H1 (cell line): ENCODE results near the gene MOSMO. TPM values are rescaled to one million over a fixed set of nuclear protein-coding genes. Genes with fewer than 3 reads are reported as not detected.

Experiments
- CTCF ChIA-PET: fragments of 300-600 bp; sonication (Branson Sonifier 250); formaldehyde crosslinking; loops from one replicate; lab custom pipeline; 2021; ENCODE audit not compliant: partially characterized antibody; lab: Charles Lee
- POLR2A ChIA-PET: fragments of 300-600 bp; sonication (Branson Sonifier 250); formaldehyde crosslinking; loops from one replicate; lab custom pipeline; 2021; ENCODE audit warnings: inconsistent platforms; ENCODE audit not compliant: partially characterized antibody; lab: Charles Lee
- DNase-seq, 2 experiments: peaks; one replicate each; pipeline versions ENCODE4 v3.0.0 to v3.0.0-alpha.2; 2010 to 2022; ENCODE audit warnings: low spot score in 2 of 2, low read depth in 1 of 2, mixed read lengths in 1 of 2
- FAIRE-seq: peaks from 2 replicates; lab custom pipeline; 2011; peaks lifted over from hg19 to GRCh38; lab: Jason Lieb, UNC
- H2AFZ ChIP-seq: 2 replicates; pipeline ENCODE4 v1.8.1; 2012; ENCODE audit warnings: low read length, inconsistent platforms
- H2AK5ac ChIP-seq: 2 replicates; pipeline ENCODE4 v1.6.1; 2013; ENCODE audit warnings: low read depth, low read length
- H2BK120ac ChIP-seq: replicated peaks from 2 replicates; pipeline ENCODE3; 2013; ENCODE audit warnings: low read depth, low read length, inconsistent platforms
- H2BK12ac ChIP-seq: 2 replicates; pipeline ENCODE4 v1.6.1; 2013; ENCODE audit warnings: low read depth, low read length
- H2BK15ac ChIP-seq: 2 replicates; pipeline ENCODE4 v1.6.1; 2013; ENCODE audit warnings: low read length
- H2BK20ac ChIP-seq: 2 replicates; pipeline ENCODE4 v1.6.1; 2013; ENCODE audit warnings: low read length
- H2BK5ac ChIP-seq: 2 replicates; pipeline ENCODE4 v1.6.1; 2013; ENCODE audit warnings: low read depth, low read length
- H3K14ac ChIP-seq: 2 replicates; pipeline ENCODE4 v1.6.1; 2013; ENCODE audit warnings: inconsistent platforms; ENCODE audit not compliant: insufficient read length
- H3K18ac ChIP-seq: 2 replicates; pipeline ENCODE4 v1.6.1; 2013; ENCODE audit warnings: low read length; ENCODE audit errors: extremely low read depth
- H3K23ac ChIP-seq: 2 replicates; pipeline ENCODE4 v1.6.1; 2013; ENCODE audit warnings: inconsistent platforms; ENCODE audit not compliant: insufficient read length
- H3K23me2 ChIP-seq: 2 replicates; pipeline ENCODE4 v1.6.1; 2013; ENCODE audit warnings: low read depth, low read length
- H3K27ac ChIP-seq: 2 replicates; pipeline ENCODE4 v1.6.1; 2011; ENCODE audit warnings: low read depth, low read length, inconsistent platforms
- H3K27me3 ChIP-seq, 4 experiments: replicated peaks in 1 of 4; 1 replicate in 1 of 4; 2 replicates in 3 of 4; pipeline versions ENCODE4 v1.6.1 to v1.8.1; 2011 to 2013; ENCODE audit warnings: low read length in 3 of 4, mild to moderate bottlenecking in 3 of 4, inconsistent platforms in 2 of 4, mixed read lengths in 2 of 4, moderate library complexity in 1 of 4; ENCODE audit not compliant: control insufficient read depth in 3 of 4, insufficient read depth in 3 of 4; ENCODE audit errors: extremely low read depth in 1 of 4
- H3K36me3 ChIP-seq, 4 experiments: 2 replicates each; pipeline versions ENCODE4 v1.6.1 to v1.8.1; 2011 to 2013; ENCODE audit warnings: mild to moderate bottlenecking in 4 of 4, low read length in 3 of 4, moderate library complexity in 2 of 4, control low read depth in 1 of 4, inconsistent platforms in 1 of 4; ENCODE audit not compliant: insufficient read depth in 4 of 4, control insufficient read depth in 2 of 4
- H3K4ac ChIP-seq: replicated peaks from 2 replicates; pipeline ENCODE3; 2013; ENCODE audit warnings: low read length, low read depth, mixed read lengths, inconsistent platforms; ENCODE audit not compliant: insufficient read length
- H3K4me1 ChIP-seq, 4 experiments: replicated peaks in 1 of 4; 1 replicate in 1 of 4; 2 replicates in 3 of 4; pipeline versions ENCODE4 v1.6.1 to v1.8.1; 2011 to 2013; ENCODE audit warnings: low read length in 3 of 4, inconsistent platforms in 2 of 4, mixed read lengths in 1 of 4; ENCODE audit not compliant: insufficient read depth in 4 of 4, control insufficient read depth in 3 of 4
- H3K4me2 ChIP-seq, 2 experiments: 2 replicates each; pipeline versions ENCODE4 v1.6.1 to v1.8.1; 2011 to 2013; ENCODE audit warnings: low read depth in 2 of 2, low read length in 2 of 2, control low read depth in 1 of 2, inconsistent platforms in 1 of 2, mild to moderate bottlenecking in 1 of 2; ENCODE audit not compliant: insufficient read depth in 1 of 2
- H3K4me3 ChIP-seq, 4 experiments: fragments of 200-600, 300-600 bp in 1 of 4; sonication (generic), shearing (Covaris generic), sonication (Bioruptor Twin) in 1 of 4; 2 replicates each; pipeline versions ENCODE4 v1.5.1 to v1.8.1; 2011 to 2016; ENCODE audit warnings: low read length in 4 of 4, low read depth in 3 of 4, control low read depth in 2 of 4, inconsistent platforms in 2 of 4, mild to moderate bottlenecking in 2 of 4, mixed read lengths in 1 of 4, moderate library complexity in 1 of 4; ENCODE audit not compliant: insufficient read depth in 2 of 4; ENCODE audit errors: extremely low read depth in 1 of 4
- H3K56ac ChIP-seq: replicated peaks from 2 replicates; pipeline ENCODE3; 2013; ENCODE audit warnings: low read depth, mild to moderate bottlenecking, mixed read lengths, low read length, inconsistent platforms; ENCODE audit not compliant: insufficient read length
- H3K79me1 ChIP-seq: 2 replicates; pipeline ENCODE4 v1.6.1; 2013; ENCODE audit warnings: low read depth, low read length, control low read depth
- H3K79me2 ChIP-seq, 2 experiments: 2 replicates each; pipeline versions ENCODE4 v1.6.1 to v1.8.1; 2012 to 2013; ENCODE audit warnings: low read length in 2 of 2, mild to moderate bottlenecking in 2 of 2, inconsistent platforms in 1 of 2; ENCODE audit not compliant: insufficient read depth in 2 of 2, control insufficient read depth in 1 of 2
- H3K9ac ChIP-seq, 4 experiments: replicated peaks in 1 of 4; 1 replicate in 1 of 4; 2 replicates in 3 of 4; pipeline versions ENCODE4 v1.6.1 to v1.8.1; 2011 to 2013; ENCODE audit warnings: low read depth in 3 of 4, low read length in 3 of 4, control low read depth in 2 of 4, mild to moderate bottlenecking in 2 of 4, moderate library complexity in 2 of 4, inconsistent platforms in 1 of 4; ENCODE audit errors: extremely low read depth in 1 of 4
- H3K9me3 ChIP-seq, 2 experiments: 2 replicates each; pipeline versions ENCODE4 v1.6.1 to v1.8.1; 2012 to 2013; ENCODE audit warnings: mild to moderate bottlenecking in 2 of 2, moderate library complexity in 2 of 2, control low read depth in 1 of 2, inconsistent platforms in 1 of 2, low read depth in 1 of 2, low read length in 1 of 2, mixed read lengths in 1 of 2; ENCODE audit not compliant: insufficient read depth in 2 of 2
- H4K20me1 ChIP-seq, 2 experiments: replicated peaks in 1 of 2; 2 replicates each; pipeline versions ENCODE3 to v1.8.1; 2011 to 2013; ENCODE audit warnings: inconsistent platforms in 2 of 2, low read length in 2 of 2, mild to moderate bottlenecking in 1 of 2; ENCODE audit not compliant: insufficient read depth in 2 of 2, control insufficient read depth in 1 of 2
- H4K5ac ChIP-seq: 2 replicates; pipeline ENCODE4 v1.6.1; 2013; ENCODE audit warnings: low read length, low read depth, mixed read lengths, inconsistent platforms; ENCODE audit not compliant: insufficient read length
- H4K8ac ChIP-seq: 2 replicates; pipeline ENCODE4 v1.8.0; 2013; ENCODE audit warnings: mild to moderate bottlenecking, moderate library complexity, low read length, inconsistent platforms; ENCODE audit not compliant: insufficient read depth; ENCODE audit errors: extremely low read depth
- H4K91ac ChIP-seq: replicated peaks from 2 replicates; pipeline ENCODE3; 2013; ENCODE audit warnings: low read length, mixed read lengths, inconsistent platforms; ENCODE audit not compliant: insufficient read length
- EZH2 ChIP-seq: fragments of 200-600 bp; sonication (generic); IDR thresholded peaks from 2 replicates; pipeline ENCODE4 v1.7.1; 2012; ENCODE audit warnings: low read depth, mild to moderate bottlenecking, moderate library complexity, low read length, inconsistent platforms; ENCODE audit not compliant: severe bottlenecking
- KDM4A ChIP-seq: IDR thresholded peaks from one replicate; pipeline ENCODE4 v1.7.1; 2012; ENCODE audit warnings: low read depth, mild to moderate bottlenecking, moderate library complexity, low read length, inconsistent platforms; ENCODE audit not compliant: severe bottlenecking
- WGBS, 2 experiments: shearing (Covaris generic) in 1 of 2; methylation state at CpG; one replicate each; pipeline versions ENCODE4 v1.1.6 to v1.1.7; 2013 to 2015; ENCODE audit warnings: low lambda C conversion rate in 2 of 2, mixed read lengths in 2 of 2, inconsistent platforms in 1 of 2, low coverage in 1 of 2, missing lambda C conversion rate in 1 of 2; ENCODE audit not compliant: insufficient replicate concordance in 2 of 2, insufficient coverage in 1 of 2, insufficient read length in 1 of 2; ENCODE audit errors: extremely low coverage in 1 of 2, missing lambda C conversion rate in 1 of 2; 5-methylcytosine and 5-hydroxymethylcytosine counted together
- polyA plus RNA-seq, 7 experiments: library from polyadenylated mRNA; depleted of rRNA in 3 of 7; stranded (reverse) in 5 of 7; unstranded in 2 of 7; fragments of >200 nt in 5 of 7; fragments of 200-250 nt in 2 of 7; gene quantifications; 1 replicate in 5 of 7; 2 replicates in 1 of 7; 4 replicates in 1 of 7; pipeline versions ENCODE4 v1.2.1 to v1.2.3, GENCODE V29; 2011 to 2013; ENCODE audit warnings: missing spikeins in 2 of 7, mixed read lengths in 2 of 7
- total RNA-seq: library from RNA; stranded (reverse); fragmentation: NEBNext Ultra II Directional; extraction: Animal tissue kit (Norgen Biotek cat#: 25700); gene quantifications from 2 replicates; pipeline ENCODE4 v1.2.1, GENCODE V29; 2021

The MOSMO gene
- total and polyA plus RNA-seq, 2 of the 8 experiments (the other 6 are each of a cell fraction or from before 2014, with no cell fraction given), result 8.6 to 14.8 TPM

- Histone ChIP-seq H2AK5ac (no peak overlapping the region), H4K91ac (no peak overlapping the region), H3K4me1 (peaks cover 0 to 6% (median 1%) of the 10 kb centered on the region in 4 experiments; a peak in 1 of 7 replicates), H3K4me3 (peak overlapping the region; percentile 73 to 100 (median 84)), H3K4me2 (peak overlapping the region; percentile 85 to 95), H3K9ac (peak overlapping the region in 1 of 4 experiments; percentile 24; a peak in 1 of 7 replicates), H3K79me2 (peaks cover 0 to 18% of the 10 kb centered on the region in 2 experiments; a peak in 2 of 4 replicates), H2BK20ac (no peak overlapping the region), H2BK5ac (no peak overlapping the region), H2BK15ac (no peak overlapping the region), H3K23me2 (peaks cover 8% of the 10 kb centered on the region; the same call in 1 of the 2 replicates), H3K18ac (no peak overlapping the region), H4K5ac (no peak overlapping the region), H3K23ac (no peak overlapping the region), H3K4ac (no peak overlapping the region), H4K20me1 (peaks cover 3 to 4% of the 10 kb centered on the region in 2 experiments), H3K79me1 (peaks cover 2% of the 10 kb centered on the region; the same call in 1 of the 2 replicates), H3K36me3 (no peaks in the 10 kb centered on the region), H3K27ac (no peak overlapping the region), H3K9me3 (no peaks in the 10 kb centered on the region), H3K14ac (no peak overlapping the region), H4K8ac (no peak overlapping the region), H2BK12ac (no peak overlapping the region), H2AFZ (peak overlapping the region; percentile 84), H3K56ac (no peak overlapping the region), H2BK120ac (no peak overlapping the region), H3K27me3 (0 out of 7 replicates have a peak, but pooled peaks cover 0 to 2% (median under 1%) of the 10 kb centered on the region in 4 experiments)
- no peak for FAIRE-seq
- DNase-seq, result no peak
- POLR2A ChIA-PET, result interaction anchor here (0.7 to 2.7 kb wide), 8 partner anchors 29 to 291 kb away, joined by 3 to 8 read pairs (median 4); partner anchors contain the start of gene UQCRC2
- TF ChIP-seq EZH2 (peak; percentile 47), KDM4A (no peak)
- 11% methylated on average over 8 of the region's 8 CpGs; no CpG with 5 or more reads in 1 of the 2 experiments for WGBS, 2 experiments
- CTCF ChIA-PET, result interaction anchor here (0.8 to 19.4 kb wide), 5 partner anchors 9 to 180 kb away, joined by 4 to 247 read pairs (median 9); no protein-coding TSS in a partner anchor
Measured at GRCh38 chr16:22007159-22007508, 777 bp upstream of the MOSMO start.
